ENCODE data around the gene SLC39A10. TPM values are rescaled to one million over a fixed set of nuclear protein-coding genes. Genes with fewer than 3 reads are reported as not detected.

SLC39A10 gene
- total and polyA plus RNA-seq, 2 experiments from 2014 or later = 38.0 to 57.0 TPM

DNA sequence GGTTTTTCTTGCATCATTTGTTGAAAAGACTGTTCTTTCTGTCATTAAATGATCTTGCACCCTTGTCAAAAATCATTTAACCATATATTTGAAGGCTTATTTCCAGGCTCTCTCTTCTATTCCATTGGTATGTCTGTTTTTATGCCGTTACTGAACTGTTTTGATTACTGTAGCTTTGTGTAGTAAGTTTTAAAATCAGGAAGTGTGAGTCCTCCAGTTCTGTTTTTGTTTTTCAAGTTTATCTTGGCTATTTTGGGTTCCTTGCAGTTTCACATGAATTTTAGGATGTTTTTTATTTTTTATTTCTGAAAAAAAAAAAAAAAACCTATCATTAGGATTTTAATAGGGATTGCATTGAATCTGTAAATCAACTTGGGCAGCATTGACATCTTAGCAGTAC is 39.0 kb downstream of the SLC39A10 start:
- Histone ChIP-seq H3K4me1 (ENCODE audit: low read depth) (no peaks in the 10 kb centered on the region), H3K9me3 (ENCODE audit: low read depth) (no peaks in the 10 kb centered on the region), H3K27ac (no peak overlapping the region), H3K36me3 (no peaks in the 10 kb centered on the region), H3K4me3 (no peak overlapping the region), H3K27me3 (no peaks in the 10 kb centered on the region)
- TF ChIP-seq, protein P1, sequence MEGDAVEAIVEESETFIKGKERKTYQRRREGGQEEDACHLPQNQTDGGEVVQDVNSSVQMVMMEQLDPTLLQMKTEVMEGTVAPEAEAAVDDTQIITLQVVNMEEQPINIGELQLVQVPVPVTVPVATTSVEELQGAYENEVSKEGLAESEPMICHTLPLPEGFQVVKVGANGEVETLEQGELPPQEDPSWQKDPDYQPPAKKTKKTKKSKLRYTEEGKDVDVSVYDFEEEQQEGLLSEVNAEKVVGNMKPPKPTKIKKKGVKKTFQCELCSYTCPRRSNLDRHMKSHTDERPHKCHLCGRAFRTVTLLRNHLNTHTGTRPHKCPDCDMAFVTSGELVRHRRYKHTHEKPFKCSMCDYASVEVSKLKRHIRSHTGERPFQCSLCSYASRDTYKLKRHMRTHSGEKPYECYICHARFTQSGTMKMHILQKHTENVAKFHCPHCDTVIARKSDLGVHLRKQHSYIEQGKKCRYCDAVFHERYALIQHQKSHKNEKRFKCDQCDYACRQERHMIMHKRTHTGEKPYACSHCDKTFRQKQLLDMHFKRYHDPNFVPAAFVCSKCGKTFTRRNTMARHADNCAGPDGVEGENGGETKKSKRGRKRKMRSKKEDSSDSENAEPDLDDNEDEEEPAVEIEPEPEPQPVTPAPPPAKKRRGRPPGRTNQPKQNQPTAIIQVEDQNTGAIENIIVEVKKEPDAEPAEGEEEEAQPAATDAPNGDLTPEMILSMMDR (IDR thresholded peaks at IDR 0.05; ENCODE audit: low read depth, low read length) = no peak
- no peak for DNase-seq (ENCODE audit: low read depth in 1 of 2, low spot score in 1 of 2)

DNA sequence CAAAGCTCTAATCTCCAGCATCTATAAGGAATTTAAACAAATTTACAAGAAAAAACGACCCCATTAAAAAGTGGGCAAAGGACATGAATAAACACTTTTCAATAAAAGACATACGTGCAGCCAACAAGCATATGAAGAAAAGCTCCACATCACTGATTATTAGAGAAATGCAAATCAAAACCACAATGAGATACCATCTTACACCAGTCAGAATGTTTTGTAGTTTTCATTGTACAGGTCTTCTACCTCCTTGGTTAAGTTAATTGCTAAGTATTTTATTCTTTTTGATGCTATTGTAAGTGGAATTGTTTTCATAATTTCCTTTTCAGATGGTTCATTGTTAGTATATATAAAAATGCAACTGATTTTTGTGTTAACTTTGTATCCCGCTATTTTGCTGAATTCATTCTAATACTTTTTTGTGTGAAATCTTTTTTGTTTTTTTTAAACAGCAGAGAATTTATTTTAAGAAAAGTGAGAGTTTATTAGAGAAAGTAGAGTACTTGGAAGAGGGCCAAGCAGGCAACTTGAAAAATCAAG is 40.7 kb downstream of the SLC39A10 start:
- H3K4me3 ChIP-seq = no peak overlapping the region

DNA sequence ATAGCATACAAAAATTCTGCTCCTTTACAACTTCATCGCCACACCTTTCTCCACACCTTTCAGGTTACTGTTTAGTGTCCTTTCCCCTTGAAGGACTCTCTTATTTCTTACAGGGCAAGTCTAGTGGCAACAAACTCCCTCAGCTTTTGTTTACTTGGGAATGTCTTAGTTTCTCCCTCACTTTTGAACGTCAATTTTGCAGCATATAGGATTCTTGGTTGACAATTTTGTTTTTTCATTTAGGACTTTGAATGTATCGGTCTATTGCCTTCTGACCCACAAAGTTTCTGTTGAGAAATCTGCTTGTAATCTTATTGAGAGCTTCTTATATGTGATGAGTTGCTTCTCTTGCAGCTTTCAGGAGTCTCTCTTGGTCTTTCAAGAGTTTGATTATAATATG is 43.5 kb downstream of the SLC39A10 start:
- no peak overlapping the region for H3K27ac ChIP-seq
- no peaks in the 10 kb centered on the region for H3K27me3 ChIP-seq
- no peak for DNase-seq (ENCODE audit: low read depth in 1 of 2, low spot score in 1 of 2)
- TF ChIP-seq, protein P1 (IDR thresholded peaks at IDR 0.05; ENCODE audit: low read depth, low read length) = no peak
- H3K4me3 ChIP-seq = no peak overlapping the region
- no peaks in the 10 kb centered on the region for H3K36me3 ChIP-seq
- no peaks in the 10 kb centered on the region for H3K9me3 ChIP-seq (ENCODE audit: low read depth)
- peaks cover under 1% of the 10 kb centered on the region for H3K4me1 ChIP-seq (ENCODE audit: low read depth)

More for the DNA sequence above, 40.7 kb downstream of the SLC39A10 start:
- H3K4me1 ChIP-seq (ENCODE audit: low read depth) = no peaks in the 10 kb centered on the region
- no peaks in the 10 kb centered on the region for H3K36me3 ChIP-seq
- no peaks in the 10 kb centered on the region for H3K9me3 ChIP-seq (ENCODE audit: low read depth)
- no peak overlapping the region for H3K27ac ChIP-seq
- TF ChIP-seq, protein P1 (IDR thresholded peaks at IDR 0.05; ENCODE audit: low read depth, low read length) = no peak
- DNase-seq (ENCODE audit: low read depth in 1 of 2, low spot score in 1 of 2) = peak in 1 of 2 donors; percentile 6
- H3K27me3 ChIP-seq = no peaks in the 10 kb centered on the region

DNA sequence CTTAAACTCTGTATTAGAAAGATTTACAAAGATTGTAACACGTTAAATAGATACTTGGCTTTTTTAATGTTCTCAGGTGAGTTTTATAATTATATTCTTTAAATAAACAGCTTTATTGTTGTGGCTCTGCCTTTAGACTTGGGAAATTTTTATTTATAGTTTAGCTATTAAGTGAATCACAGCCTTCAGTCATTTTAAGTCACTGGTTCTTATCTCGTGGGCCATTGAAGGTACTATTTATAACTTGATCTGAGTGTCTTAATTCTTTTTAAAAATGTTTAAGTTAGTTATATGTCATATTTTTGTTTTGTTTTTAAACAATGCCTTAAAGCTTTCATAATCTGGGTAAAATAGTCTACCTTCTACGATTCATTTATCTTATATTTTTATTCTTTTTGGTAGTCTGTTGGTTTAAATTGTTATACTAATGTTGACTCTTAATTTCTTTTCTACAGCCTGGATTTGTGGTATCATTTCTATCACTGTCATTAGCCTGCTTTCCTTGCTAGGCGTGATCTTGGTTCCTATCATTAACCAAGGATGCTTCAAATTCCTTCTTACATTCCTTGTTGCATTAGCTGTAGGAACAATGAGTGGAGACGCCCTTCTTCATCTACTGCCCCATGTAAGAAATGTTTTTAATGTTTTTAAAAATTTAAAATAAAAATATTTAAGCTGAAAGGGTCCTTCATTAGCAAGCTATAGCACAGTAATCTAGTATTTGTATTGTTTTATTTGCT is 49.3 kb downstream of the SLC39A10 start:
- Histone ChIP-seq H3K4me1 (ENCODE audit: low read depth) (peaks cover 24% of the 10 kb centered on the region), H3K4me3 (no peak overlapping the region), H3K9me3 (ENCODE audit: low read depth) (no peaks in the 10 kb centered on the region), H3K36me3 (peaks cover 9% of the 10 kb centered on the region), H3K27ac (peak overlapping the region; percentile 28), H3K27me3 (no peaks in the 10 kb centered on the region)
- DNase-seq (ENCODE audit: low read depth in 1 of 2, low spot score in 1 of 2) = peak; percentile 40 to 48
- TF ChIP-seq, protein P1 (IDR thresholded peaks at IDR 0.05; ENCODE audit: low read depth, low read length) = no peak

DNA sequence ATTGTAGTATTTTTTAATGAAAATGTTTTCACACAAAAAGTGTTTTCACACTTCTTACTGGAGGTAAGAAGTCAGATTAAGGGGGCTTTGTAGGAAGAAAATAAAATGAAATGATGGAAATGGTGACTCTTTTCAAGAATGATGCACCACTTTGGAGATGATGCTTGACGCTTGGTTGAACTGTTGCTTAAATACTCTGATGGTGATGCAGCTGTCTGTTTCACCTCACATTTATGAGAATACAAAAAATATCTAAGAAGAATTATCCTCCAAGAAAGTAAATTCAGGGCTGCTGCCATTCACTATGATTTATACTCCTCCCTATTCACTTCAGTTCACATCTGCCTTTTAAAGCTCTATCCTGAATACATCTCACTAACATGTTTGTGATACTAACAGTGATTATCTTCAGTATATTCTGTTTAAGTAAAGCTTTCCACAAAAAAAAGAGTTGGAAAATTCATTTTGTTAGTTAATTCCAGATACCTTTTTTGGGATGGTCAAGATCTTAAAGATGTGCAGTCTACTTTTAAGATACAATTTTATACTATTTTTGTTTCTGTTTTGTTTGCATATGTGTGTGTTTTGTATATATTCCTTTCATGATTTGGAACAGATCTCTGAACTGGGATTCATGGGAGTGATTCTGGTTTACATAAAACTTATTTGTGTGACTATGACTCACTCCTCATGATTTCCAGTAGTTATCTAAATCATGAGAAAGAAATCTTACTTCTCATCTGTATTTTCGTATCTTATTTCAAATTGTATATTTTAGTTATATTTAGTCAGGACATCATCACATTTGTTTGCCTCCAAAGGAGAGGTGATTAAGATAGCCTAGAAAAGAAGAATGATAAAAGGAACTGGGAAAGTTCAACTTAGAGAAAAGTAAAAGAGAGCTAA is 53.1 kb downstream of the SLC39A10 start:
- Histone ChIP-seq H3K4me3 (no peak overlapping the region), H3K9me3 (ENCODE audit: low read depth) (no peaks in the 10 kb centered on the region), H3K4me1 (ENCODE audit: low read depth) (peaks cover 24% of the 10 kb centered on the region), H3K27ac (no peak overlapping the region), H3K36me3 (peaks cover 32% of the 10 kb centered on the region), H3K27me3 (no peaks in the 10 kb centered on the region)
- peak in 1 of 2 donors; percentile 10 for DNase-seq (ENCODE audit: low read depth in 1 of 2, low spot score in 1 of 2)
- TF ChIP-seq, protein P1 (IDR thresholded peaks at IDR 0.05; ENCODE audit: low read depth, low read length) = no peak

Measured in cardiac muscle cell (in vitro differentiated cells and primary cell).